Measurements from ENCODE around the gene ZC3H18. TPM values are rescaled to one million over a fixed set of nuclear protein-coding genes. Genes with fewer than 3 reads are reported as not detected.
A peak's percentile ranks its signal among the peaks of the same experiment; 100 is the strongest.

ZC3H18 gene
- total and polyA plus RNA-seq, 2 of the 4 experiments (the other 2 are of a cell fraction): 3.4 to 21.3 TPM

DNA sequence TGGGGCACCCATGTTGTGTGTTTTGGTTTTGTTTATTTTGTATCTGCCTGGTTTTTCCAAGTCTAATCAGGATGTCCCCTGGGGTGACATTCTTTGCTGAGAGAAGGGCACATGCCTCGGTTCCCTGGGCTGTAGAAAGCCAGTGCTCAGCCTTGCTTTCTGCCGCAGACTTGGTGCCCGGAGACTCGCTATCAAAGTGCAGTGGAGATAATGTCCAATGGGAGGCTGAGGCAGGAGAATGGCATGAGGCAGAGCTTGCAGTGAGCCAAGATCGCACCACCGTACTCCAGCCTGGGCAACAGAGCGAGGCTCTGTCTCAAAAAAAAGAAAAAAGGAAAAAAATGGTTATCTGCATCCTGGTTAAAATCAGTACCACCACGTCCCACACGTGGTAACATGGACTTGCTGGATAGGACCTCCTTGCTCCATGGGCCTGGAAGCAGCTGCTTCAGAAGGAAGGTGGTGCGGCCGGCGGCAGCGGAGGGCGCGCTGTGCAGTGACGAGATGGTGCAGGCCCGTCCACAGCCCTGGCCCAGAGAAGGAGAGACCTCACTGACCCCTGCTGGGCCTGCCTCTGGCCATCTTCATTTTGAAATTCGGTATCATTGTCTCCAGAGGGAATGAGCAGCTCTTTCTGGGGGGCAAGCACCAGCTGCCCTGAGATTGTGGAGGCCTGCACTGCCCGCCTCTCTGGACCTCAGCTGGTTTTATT lies 48.9 kb downstream of the ZC3H18 start:
- Histone ChIP-seq H3K27me3 (ENCODE audit: control insufficient read depth, insufficient read depth, low read length) (no peaks in the 10 kb centered on the region), H3K4me3 (ENCODE audit: insufficient read depth, low read depth, low read length) (no peak overlapping the region), H3K18ac (ENCODE audit: low read depth, low read length) (peak overlapping the region; percentile 35; the same call in 1 of the 2 replicates), H3K36me3 (ENCODE audit: control insufficient read depth, insufficient read depth, low read length) (peaks cover 29% of the 10 kb centered on the region), H2AK9ac (replicated peaks; ENCODE audit: low read depth, low read length, poor library complexity) (peak overlapping the region; percentile 10), H3K56ac (ENCODE audit: extremely low read depth, insufficient read depth, low read length) (no peak overlapping the region), H3K23ac (ENCODE audit: low read depth, low read length) (no peak overlapping the region), H2BK15ac (ENCODE audit: low read depth, low read length) (peak overlapping the region; percentile 29; the same call in 2 of the 3 replicates), H2BK20ac (ENCODE audit: low read depth, low read length) (peak overlapping the region; percentile 62; the same call in 1 of the 2 replicates), H3K9ac (ENCODE audit: low read depth, low read length) (no peak overlapping the region), H2BK5ac (ENCODE audit: low read depth, low read length, poor library complexity, severe bottlenecking) (peak overlapping the region; percentile 84), H2AFZ (replicated peaks; ENCODE audit: low read length, poor library complexity) (no peak overlapping the region), H4K20me1 (ENCODE audit: insufficient read depth, low read length) (peaks cover 82% of the 10 kb centered on the region), H3K14ac (replicated peaks; ENCODE audit: low read depth, low read length) (no peak overlapping the region), H3K4ac (ENCODE audit: low read depth, low read length) (peak overlapping the region; percentile 68), H2AK5ac (ENCODE audit: low read depth, low read length) (peak overlapping the region; percentile 88), H4K8ac (ENCODE audit: low read depth in 2 of 2, low read length in 2 of 2) (peak overlapping the region; percentile 23 to 51; a peak in 3 of 4 replicates), H3K9me1 (ENCODE audit: insufficient read depth, low read length) (peaks cover 29% of the 10 kb centered on the region), H3K4me1 (ENCODE audit: control insufficient read depth, insufficient read depth, low read length) (peaks cover 29% of the 10 kb centered on the region), H4K91ac (ENCODE audit: insufficient read depth, low read depth, low read length) (peak overlapping the region; percentile 82), H3K4me2 (ENCODE audit: low read depth, low read length) (no peak overlapping the region), H3K79me1 (ENCODE audit: low read depth in 1 of 2, low read length in 2 of 2) (peaks cover 8 to 81% of the 10 kb centered on the region in 2 experiments), H3K9me3 (ENCODE audit: control insufficient read depth, insufficient read depth, low read length) (no peaks in the 10 kb centered on the region), H2BK120ac (ENCODE audit: low read depth, low read length) (peak overlapping the region; percentile 55; the same call in 1 of the 2 replicates), H3K27ac (ENCODE audit: insufficient read depth, low read length) (no peak overlapping the region; the same call in 1 of the 2 replicates), H4K5ac (ENCODE audit: low read depth, low read length) (peak overlapping the region; percentile 51)
- dilution Hi-C loops (cut with HindIII; ENCODE audit: low sequenced_read_pairs, unreplicated experiment) (no loop called here), intact Hi-C loops (cut with micrococcal nuclease) (no loop called here), in situ Hi-C loops (cut with MboI; ENCODE audit: low sequenced_read_pairs) (no loop called here)
- WGBS, 2 experiments (ENCODE audit: extremely low coverage in 2 of 2, insufficient read length in 1 of 2): 91% methylated on average over 11 of the region's 19 CpGs; no CpG with 5 or more reads in 1 of the 2 experiments
- TF ChIP-seq MAFK (IDR thresholded peaks at IDR 0.05; ENCODE audit: low read depth, low read length): no peak
- TF ChIP-seq CEBPB (IDR thresholded peaks at IDR 0.05; ENCODE audit: low read depth, low read length): no peak
- TF ChIP-seq CHD1 (IDR thresholded peaks at IDR 0.05; ENCODE audit: low read depth, low read length): no peak
- no peak for TF ChIP-seq MAZ (IDR thresholded peaks at IDR 0.05; ENCODE audit: borderline replicate concordance, low read depth, low read length)
- TF ChIP-seq CTCF (conservative IDR thresholded peaks at IDR 0.05; ENCODE audit: low read depth, low read length): no peak
- TF ChIP-seq RFX5 (IDR thresholded peaks at IDR 0.05; ENCODE audit: low read depth, low read length): no peak
- no peak for TF ChIP-seq NFE2L2 (IDR thresholded peaks at IDR 0.05; ENCODE audit: low read depth, low read length)
- TF ChIP-seq MXI1 (IDR thresholded peaks at IDR 0.05; ENCODE audit: borderline replicate concordance, low read depth, low read length): no peak
- TF ChIP-seq FOS (IDR thresholded peaks at IDR 0.05; ENCODE audit: low read depth, low read length): no peak
- TF ChIP-seq POLR2A (IDR thresholded peaks at IDR 0.05; ENCODE audit: low read depth, low read length): no peak
- no peak for DNase-seq
- no peak for ATAC-seq (ENCODE audit: low read depth)
- CTCF ChIA-PET: no interaction called here
- POLR2A ChIA-PET (ENCODE audit: unreplicated experiment): no interaction called here
- BruUV-seq (replicated peaks): no TSS peak
